IMR-90 (cell line): ENCODE results near the gene KCNJ16. TPM values are rescaled to one million over a fixed set of nuclear protein-coding genes. Genes with fewer than 3 reads are reported as not detected.
A peak's percentile ranks its signal among the peaks of the same experiment; 100 is the strongest.

Source experiments
- ATAC-seq: fragments of 200-7000 bp; cut with Tn5 transposase; 2 replicates; pipeline ENCODE4 v1.9.1; 2020; ENCODE audit warnings: low read depth, mild to moderate bottlenecking, moderate library complexity
- BruUV-seq: library from RNA; stranded (reverse); fragments of 400-500 nt; replicated peaks from 2 replicates; lab custom pipeline; 2021; lab: Mats Ljungman, UMichigan
- CTCF ChIA-PET: fragments of 300-600 bp; formaldehyde crosslinking; extraction: SDS; loops from one replicate; lab custom pipeline; 2021; ENCODE audit warnings: antibody characterized with exemption; lab: Yijun Ruan, JAX
- POLR2A ChIA-PET: fragments of 300-600 bp; sonication (Branson Sonifier 250); formaldehyde crosslinking; loops from one replicate; lab custom pipeline; 2022; ENCODE audit warnings: antibody characterized with exemption; ENCODE audit not compliant: unreplicated experiment; lab: Charles Lee
- DNase-seq: peaks from one replicate; pipeline ENCODE4 v3.0.0; 2013
- H2AFZ ChIP-seq: replicated peaks from 2 replicates; pipeline ENCODE3; 2013; ENCODE audit warnings: low read length, mild to moderate bottlenecking; ENCODE audit not compliant: poor library complexity
- H2AK5ac ChIP-seq: 2 replicates; pipeline ENCODE4 v1.6.1; 2013; ENCODE audit warnings: low read depth, low read length, inconsistent platforms
- H2AK9ac ChIP-seq: replicated peaks from 2 replicates; pipeline ENCODE3; 2013; ENCODE audit warnings: mild to moderate bottlenecking, low read depth, low read length, moderate library complexity; ENCODE audit not compliant: poor library complexity
- H2BK120ac ChIP-seq: 2 replicates; pipeline ENCODE4 v1.6.1; 2013; ENCODE audit warnings: low read depth, low read length, inconsistent platforms
- H2BK15ac ChIP-seq: 3 replicates; pipeline ENCODE4 v1.6.1; 2013; ENCODE audit warnings: low read depth, low read length, inconsistent platforms
- H2BK20ac ChIP-seq: 2 replicates; pipeline ENCODE4 v1.6.1; 2013; ENCODE audit warnings: low read depth, mild to moderate bottlenecking, inconsistent platforms, low read length, moderate library complexity
- H2BK5ac ChIP-seq: 2 replicates; pipeline ENCODE4 v1.6.1; 2013; ENCODE audit warnings: mild to moderate bottlenecking, low read depth, low read length, inconsistent platforms; ENCODE audit not compliant: poor library complexity, severe bottlenecking
- H3K14ac ChIP-seq: replicated peaks from 2 replicates; pipeline ENCODE4 v1.6.1; 2013; ENCODE audit warnings: low read depth, low read length, inconsistent platforms
- H3K18ac ChIP-seq: 2 replicates; pipeline ENCODE4 v1.6.1; 2013; ENCODE audit warnings: low read depth, low read length, control low read depth
- H3K23ac ChIP-seq: 2 replicates; pipeline ENCODE4 v1.6.1; 2013; ENCODE audit warnings: low read depth, low read length, inconsistent platforms
- H3K27ac ChIP-seq: 2 replicates; pipeline ENCODE4 v1.5.1; 2013; ENCODE audit warnings: mild to moderate bottlenecking, control low read depth, low read length; ENCODE audit not compliant: insufficient read depth
- H3K27me3 ChIP-seq: 2 replicates; pipeline ENCODE4 v1.6.1; 2013; ENCODE audit warnings: low read length; ENCODE audit not compliant: control insufficient read depth, insufficient read depth
- H3K36me3 ChIP-seq: 2 replicates; pipeline ENCODE4 v1.6.1; 2013; ENCODE audit warnings: low read length, mixed read lengths; ENCODE audit not compliant: control insufficient read depth, insufficient read depth
- H3K4ac ChIP-seq: 2 replicates; pipeline ENCODE4 v1.6.1; 2013; ENCODE audit warnings: low read depth, low read length, inconsistent platforms
- H3K4me1 ChIP-seq: 2 replicates; pipeline ENCODE4 v1.6.1; 2013; ENCODE audit warnings: low read length, mixed read lengths; ENCODE audit not compliant: control insufficient read depth, insufficient read depth
- H3K4me2 ChIP-seq: 2 replicates; pipeline ENCODE4 v1.6.1; 2013; ENCODE audit warnings: low read depth, mild to moderate bottlenecking, control low read depth, low read length, moderate library complexity
- H3K4me3 ChIP-seq: 2 replicates; pipeline ENCODE4 v1.5.1; 2013; ENCODE audit warnings: low read depth, mild to moderate bottlenecking, control low read depth, low read length, moderate library complexity; ENCODE audit not compliant: insufficient read depth
- H3K56ac ChIP-seq: 2 replicates; pipeline ENCODE4 v1.6.1; 2013; ENCODE audit warnings: low read length, inconsistent platforms; ENCODE audit not compliant: insufficient read depth; ENCODE audit errors: extremely low read depth
- H3K79me1 ChIP-seq, 2 experiments: 2 replicates each; pipeline ENCODE4 v1.6.1; 2013; ENCODE audit warnings: low read length in 2 of 2, inconsistent platforms in 1 of 2, low read depth in 1 of 2
- H3K9ac ChIP-seq: 2 replicates; pipeline ENCODE4 v1.6.1; 2013; ENCODE audit warnings: low read depth, low read length, control low read depth
- H3K9me1 ChIP-seq: 2 replicates; pipeline ENCODE4 v1.6.1; 2013; ENCODE audit warnings: low read length, inconsistent platforms; ENCODE audit not compliant: insufficient read depth
- H3K9me3 ChIP-seq: 2 replicates; pipeline ENCODE4 v1.6.1; 2013; ENCODE audit warnings: low read length; ENCODE audit not compliant: control insufficient read depth, insufficient read depth
- H4K20me1 ChIP-seq: 2 replicates; pipeline ENCODE4 v1.6.1; 2013; ENCODE audit warnings: low read length, inconsistent platforms; ENCODE audit not compliant: insufficient read depth
- H4K5ac ChIP-seq: 2 replicates; pipeline ENCODE4 v1.6.1; 2013; ENCODE audit warnings: mild to moderate bottlenecking, low read depth, low read length, control low read depth
- H4K8ac ChIP-seq, 2 experiments: 2 replicates each; pipeline ENCODE4 v1.6.1; 2013; ENCODE audit warnings: low read depth in 2 of 2, low read length in 2 of 2, control low read depth in 1 of 2, inconsistent platforms in 1 of 2
- H4K91ac ChIP-seq: 2 replicates; pipeline ENCODE4 v1.6.1; 2013; ENCODE audit warnings: low read depth, low read length, inconsistent platforms; ENCODE audit not compliant: insufficient read depth
- RAD21 ChIP-seq: IDR thresholded peaks from 2 replicates; pipeline ENCODE4 v1.6.1; 2012; ENCODE audit warnings: low read length, improper control_type of control experiment
- RCOR1 ChIP-seq: IDR thresholded peaks from 2 replicates; pipeline ENCODE4 v1.6.1; 2012; ENCODE audit warnings: mild to moderate bottlenecking, low read length, improper control_type of control experiment; ENCODE audit not compliant: insufficient replicate concordance
- WGBS, 2 experiments: methylation state at CpG; one replicate each; pipeline versions ENCODE4 v1.1.5 to v1.1.7; 2013; ENCODE audit warnings: missing lambda C conversion rate in 2 of 2; ENCODE audit not compliant: insufficient read length in 1 of 2; ENCODE audit errors: extremely low coverage in 2 of 2; 5-methylcytosine and 5-hydroxymethylcytosine counted together
- dilution Hi-C: fragments of 300-500 bp; cut with HindIII; formaldehyde crosslinking; loops from one replicate; pipeline ENCODE4 v1.14.3; 2018; ENCODE audit warnings: low sequenced_read_pairs; ENCODE audit not compliant: unreplicated experiment
- in situ Hi-C: fragments of 300-500 bp; cut with MboI; formaldehyde crosslinking; loops from 3 replicates; pipeline ENCODE4 v1.14.3; 2019; ENCODE audit warnings: low sequenced_read_pairs, inconsistent platforms, mixed read lengths
- intact Hi-C: fragments of 100-400 bp; cut with micrococcal nuclease; formaldehyde crosslinking; loops from 2 replicates; pipeline ENCODE4 v1.10.0; 2022
- polyA plus RNA-seq, 3 experiments: library from polyadenylated mRNA; depleted of rRNA; stranded (reverse); fragments of >200 nt; gene quantifications; 2 replicates each; pipeline ENCODE4 v1.2.3, GENCODE V29; 2012; ENCODE audit warnings: low replicate concordance in 1 of 3
- total RNA-seq: library from RNA; depleted of rRNA; stranded (reverse); fragments of >200 nt; gene quantifications from 2 replicates; pipeline ENCODE4 v1.2.3, GENCODE V29; 2012
- TF ChIP-seq, protein P1 (sequence below): conservative IDR thresholded peaks from 2 replicates; pipeline ENCODE4 v1.5.1; 2012; ENCODE audit warnings: mild to moderate bottlenecking, low read depth, low read length, improper control_type of control experiment

Gene KCNJ16
- total and polyA plus RNA-seq, 2 of the 4 experiments (the other 2 are of a cell fraction): not detected

DNA sequence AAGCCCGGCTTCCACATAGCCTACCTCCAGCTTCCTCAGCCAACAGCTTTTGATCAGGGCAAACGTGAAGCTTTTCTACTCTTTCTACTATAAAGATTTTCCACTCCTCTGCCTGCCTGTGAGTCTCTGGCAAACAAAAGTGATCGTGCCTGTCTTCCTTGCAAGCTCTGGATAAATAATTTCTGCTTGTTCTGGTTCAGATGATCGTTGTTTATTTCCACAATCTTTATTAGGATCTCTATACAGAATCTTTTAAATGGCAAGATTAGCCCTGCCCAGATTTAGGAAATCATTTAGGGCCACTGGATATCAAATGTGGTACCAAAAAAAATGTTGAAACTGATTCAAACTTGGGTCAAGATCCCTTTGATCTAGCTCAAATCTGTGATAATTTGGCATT lies 20.4 kb downstream of the KCNJ16 start:
- no peak overlapping the region for H2AK5ac ChIP-seq
- no peaks in the 10 kb centered on the region for H3K27me3 ChIP-seq
- CTCF ChIA-PET: interaction anchor here (0.6 kb wide), 1 partner anchor 30 kb away, joined by 7 read pairs; no protein-coding TSS in a partner anchor
- no peak overlapping the region for H3K23ac ChIP-seq
- H2BK15ac ChIP-seq: 0 out of 3 replicates have a peak overlapping the region, but pooled peaks have one; percentile 29
- H3K9me1 ChIP-seq: no peaks in the 10 kb centered on the region
- TF ChIP-seq, protein P1, sequence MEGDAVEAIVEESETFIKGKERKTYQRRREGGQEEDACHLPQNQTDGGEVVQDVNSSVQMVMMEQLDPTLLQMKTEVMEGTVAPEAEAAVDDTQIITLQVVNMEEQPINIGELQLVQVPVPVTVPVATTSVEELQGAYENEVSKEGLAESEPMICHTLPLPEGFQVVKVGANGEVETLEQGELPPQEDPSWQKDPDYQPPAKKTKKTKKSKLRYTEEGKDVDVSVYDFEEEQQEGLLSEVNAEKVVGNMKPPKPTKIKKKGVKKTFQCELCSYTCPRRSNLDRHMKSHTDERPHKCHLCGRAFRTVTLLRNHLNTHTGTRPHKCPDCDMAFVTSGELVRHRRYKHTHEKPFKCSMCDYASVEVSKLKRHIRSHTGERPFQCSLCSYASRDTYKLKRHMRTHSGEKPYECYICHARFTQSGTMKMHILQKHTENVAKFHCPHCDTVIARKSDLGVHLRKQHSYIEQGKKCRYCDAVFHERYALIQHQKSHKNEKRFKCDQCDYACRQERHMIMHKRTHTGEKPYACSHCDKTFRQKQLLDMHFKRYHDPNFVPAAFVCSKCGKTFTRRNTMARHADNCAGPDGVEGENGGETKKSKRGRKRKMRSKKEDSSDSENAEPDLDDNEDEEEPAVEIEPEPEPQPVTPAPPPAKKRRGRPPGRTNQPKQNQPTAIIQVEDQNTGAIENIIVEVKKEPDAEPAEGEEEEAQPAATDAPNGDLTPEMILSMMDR: no peak
- TF ChIP-seq RCOR1 (no peak), RAD21 (no peak)
- no peak overlapping the region for H3K14ac ChIP-seq
- in situ Hi-C loops: no loop called here
- no peak overlapping the region for H2AK9ac ChIP-seq
- intact Hi-C loops: no loop called here
- BruUV-seq: no TSS peak
- no CpG with 5 or more reads among the region's 4 CpGs for WGBS, 2 experiments
- H3K9ac ChIP-seq: no peak overlapping the region
- H4K20me1 ChIP-seq: no peaks in the 10 kb centered on the region
- dilution Hi-C loops: no loop called here
- H3K36me3 ChIP-seq: no peaks in the 10 kb centered on the region
- H4K8ac ChIP-seq: no peak overlapping the region
- no peak overlapping the region for H2BK120ac ChIP-seq
- no peak overlapping the region for H3K4ac ChIP-seq
- H2BK20ac ChIP-seq: no peak overlapping the region
- H3K9me3 ChIP-seq: no peaks in the 10 kb centered on the region
- no peak overlapping the region for H3K4me3 ChIP-seq
- H3K18ac ChIP-seq: no peak overlapping the region; the same call in 1 of the 2 replicates
- DNase-seq (no peak), ATAC-seq (no peak)
- H2BK5ac ChIP-seq: no peak overlapping the region
- H4K91ac ChIP-seq: no peak overlapping the region
- no peak overlapping the region for H3K56ac ChIP-seq
- H4K5ac ChIP-seq: peak overlapping the region; percentile 56; the same call in 1 of the 2 replicates
- H3K79me1 ChIP-seq: no peaks in the 10 kb centered on the region
- no peak overlapping the region for H3K4me2 ChIP-seq
- POLR2A ChIA-PET: no interaction called here
- no peak overlapping the region for H2AFZ ChIP-seq
- H3K4me1 ChIP-seq: peaks cover 8% of the 10 kb centered on the region; the same call in 1 of the 2 replicates
- H3K27ac ChIP-seq: no peak overlapping the region
